Measurements from ENCODE around the gene SH3BP5L.

DNA sequence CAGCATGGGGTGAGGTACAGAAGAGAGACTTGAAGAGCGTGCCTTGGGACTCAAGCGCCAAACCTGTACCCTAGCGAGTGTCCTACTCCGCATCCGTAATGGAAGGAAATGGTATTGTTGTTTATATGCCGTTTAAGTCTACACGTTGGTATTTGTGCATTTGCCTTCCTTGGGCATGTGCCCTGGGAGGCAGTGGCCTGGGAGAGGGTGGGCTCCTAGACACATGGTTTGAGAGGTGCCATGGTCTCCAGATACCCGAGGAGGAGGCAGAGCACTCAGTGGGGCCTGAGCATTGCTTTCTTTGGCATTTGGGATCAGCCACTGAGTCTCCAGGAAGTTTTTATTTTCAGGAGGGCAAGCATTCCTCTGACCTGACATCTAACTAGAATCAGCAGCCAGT lies 18.8 kb upstream of the SH3BP5L start:
- TF ChIP-seq, protein P1, sequence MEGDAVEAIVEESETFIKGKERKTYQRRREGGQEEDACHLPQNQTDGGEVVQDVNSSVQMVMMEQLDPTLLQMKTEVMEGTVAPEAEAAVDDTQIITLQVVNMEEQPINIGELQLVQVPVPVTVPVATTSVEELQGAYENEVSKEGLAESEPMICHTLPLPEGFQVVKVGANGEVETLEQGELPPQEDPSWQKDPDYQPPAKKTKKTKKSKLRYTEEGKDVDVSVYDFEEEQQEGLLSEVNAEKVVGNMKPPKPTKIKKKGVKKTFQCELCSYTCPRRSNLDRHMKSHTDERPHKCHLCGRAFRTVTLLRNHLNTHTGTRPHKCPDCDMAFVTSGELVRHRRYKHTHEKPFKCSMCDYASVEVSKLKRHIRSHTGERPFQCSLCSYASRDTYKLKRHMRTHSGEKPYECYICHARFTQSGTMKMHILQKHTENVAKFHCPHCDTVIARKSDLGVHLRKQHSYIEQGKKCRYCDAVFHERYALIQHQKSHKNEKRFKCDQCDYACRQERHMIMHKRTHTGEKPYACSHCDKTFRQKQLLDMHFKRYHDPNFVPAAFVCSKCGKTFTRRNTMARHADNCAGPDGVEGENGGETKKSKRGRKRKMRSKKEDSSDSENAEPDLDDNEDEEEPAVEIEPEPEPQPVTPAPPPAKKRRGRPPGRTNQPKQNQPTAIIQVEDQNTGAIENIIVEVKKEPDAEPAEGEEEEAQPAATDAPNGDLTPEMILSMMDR (conservative IDR thresholded peaks at IDR 0.05; ENCODE audit: low read depth in 2 of 2) = no peak
- TF ChIP-seq, protein P2, sequence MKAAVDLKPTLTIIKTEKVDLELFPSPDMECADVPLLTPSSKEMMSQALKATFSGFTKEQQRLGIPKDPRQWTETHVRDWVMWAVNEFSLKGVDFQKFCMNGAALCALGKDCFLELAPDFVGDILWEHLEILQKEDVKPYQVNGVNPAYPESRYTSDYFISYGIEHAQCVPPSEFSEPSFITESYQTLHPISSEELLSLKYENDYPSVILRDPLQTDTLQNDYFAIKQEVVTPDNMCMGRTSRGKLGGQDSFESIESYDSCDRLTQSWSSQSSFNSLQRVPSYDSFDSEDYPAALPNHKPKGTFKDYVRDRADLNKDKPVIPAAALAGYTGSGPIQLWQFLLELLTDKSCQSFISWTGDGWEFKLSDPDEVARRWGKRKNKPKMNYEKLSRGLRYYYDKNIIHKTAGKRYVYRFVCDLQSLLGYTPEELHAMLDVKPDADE (IDR thresholded peaks at IDR 0.05) = no peak
- TF ChIP-seq, protein P3, sequence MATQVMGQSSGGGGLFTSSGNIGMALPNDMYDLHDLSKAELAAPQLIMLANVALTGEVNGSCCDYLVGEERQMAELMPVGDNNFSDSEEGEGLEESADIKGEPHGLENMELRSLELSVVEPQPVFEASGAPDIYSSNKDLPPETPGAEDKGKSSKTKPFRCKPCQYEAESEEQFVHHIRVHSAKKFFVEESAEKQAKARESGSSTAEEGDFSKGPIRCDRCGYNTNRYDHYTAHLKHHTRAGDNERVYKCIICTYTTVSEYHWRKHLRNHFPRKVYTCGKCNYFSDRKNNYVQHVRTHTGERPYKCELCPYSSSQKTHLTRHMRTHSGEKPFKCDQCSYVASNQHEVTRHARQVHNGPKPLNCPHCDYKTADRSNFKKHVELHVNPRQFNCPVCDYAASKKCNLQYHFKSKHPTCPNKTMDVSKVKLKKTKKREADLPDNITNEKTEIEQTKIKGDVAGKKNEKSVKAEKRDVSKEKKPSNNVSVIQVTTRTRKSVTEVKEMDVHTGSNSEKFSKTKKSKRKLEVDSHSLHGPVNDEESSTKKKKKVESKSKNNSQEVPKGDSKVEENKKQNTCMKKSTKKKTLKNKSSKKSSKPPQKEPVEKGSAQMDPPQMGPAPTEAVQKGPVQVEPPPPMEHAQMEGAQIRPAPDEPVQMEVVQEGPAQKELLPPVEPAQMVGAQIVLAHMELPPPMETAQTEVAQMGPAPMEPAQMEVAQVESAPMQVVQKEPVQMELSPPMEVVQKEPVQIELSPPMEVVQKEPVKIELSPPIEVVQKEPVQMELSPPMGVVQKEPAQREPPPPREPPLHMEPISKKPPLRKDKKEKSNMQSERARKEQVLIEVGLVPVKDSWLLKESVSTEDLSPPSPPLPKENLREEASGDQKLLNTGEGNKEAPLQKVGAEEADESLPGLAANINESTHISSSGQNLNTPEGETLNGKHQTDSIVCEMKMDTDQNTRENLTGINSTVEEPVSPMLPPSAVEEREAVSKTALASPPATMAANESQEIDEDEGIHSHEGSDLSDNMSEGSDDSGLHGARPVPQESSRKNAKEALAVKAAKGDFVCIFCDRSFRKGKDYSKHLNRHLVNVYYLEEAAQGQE (IDR thresholded peaks at IDR 0.05; ENCODE audit: unreplicated experiment) = no peak
- TF ChIP-seq EZH2 (IDR thresholded peaks at IDR 0.05; ENCODE audit: low read depth, unreplicated experiment) (no peak), CREB1 (CRISPR knock-in tag; IDR thresholded peaks at IDR 0.05; ENCODE audit: low read depth) (no peak), EZH2phosphoT487 (IDR thresholded peaks at IDR 0.05; ENCODE audit: unreplicated experiment) (no peak), JUNB (IDR thresholded peaks at IDR 0.05; ENCODE audit: unreplicated experiment) (no peak), NANOG (IDR thresholded peaks at IDR 0.05; ENCODE audit: borderline replicate concordance) (no peak), POLR2AphosphoS5 (IDR thresholded peaks at IDR 0.05; ENCODE audit: low read depth) (no peak)

Data from GM23338 (cell line).